Upper lobe of left lung (tissue), 4 donors: ENCODE measurements around the gene GABRB2.

Experiments used
- CTCF ChIP-seq, 6 experiments: fragments of 450-650 bp in 4 of 6; fragments of 200-600 bp in 2 of 6; sonication (generic) in 2 of 6; IDR thresholded peaks; one replicate each; pipeline ENCODE4 v1.5.1; 2016 to 2019; ENCODE audit warnings: antibody characterized with exemption in 6 of 6
- POLR2A ChIP-seq, 4 donors: fragments of 450-650 bp; IDR thresholded peaks; one replicate each; pipeline ENCODE4 v1.5.1; 2016 to 2017; ENCODE audit warnings: antibody characterized with exemption in 4 of 4, mild to moderate bottlenecking in 2 of 4

- TF ChIP-seq POLR2A (IDR thresholded peaks at IDR 0.05) (no peak), CTCF (IDR thresholded peaks at IDR 0.05) (no peak)
These were observed 7.5 kb downstream of the GABRB2 start for GRCh38 chr5:161539016-161539415.
